HG03521 (cell line): ENCODE data around the gene BBS10.
"Not testable (repeated sequence)": the region's sequence is repeated elsewhere in the genome, so short reads cannot be mapped to it uniquely, and the experiment has no call there.

Source experiments
- ATAC-seq: cut with Tn5 transposase; IDR thresholded peaks from one replicate; pipeline ENCODE4 v1.9.1; 2021; ENCODE audit warnings: mild to moderate bottlenecking, moderate library complexity; ENCODE audit not compliant: unreplicated experiment

BBS10 gene

GRCh38 chr12:76332606-76333005 lies 15.6 kb downstream of the BBS10 start:
- no peak for ATAC-seq

- ATAC-seq, result no peak
Observed at GRCh38 chr12:76329606-76330005, 18.6 kb downstream of the BBS10 start.

- no peak for ATAC-seq
Observed at GRCh38 chr12:76329159-76329558, 19.1 kb downstream of the BBS10 start.

- ATAC-seq, result not testable (repeated sequence)
Observed at GRCh38 chr12:76319595-76320319, 28.5 kb downstream of the BBS10 start.

GRCh38 chr12:76318773-76319594 lies 29.2 kb downstream of the BBS10 start:
- ATAC-seq, result no peak

GRCh38 chr12:76317976-76318375 lies 30.2 kb downstream of the BBS10 start:
- ATAC-seq, result no peak

GRCh38 chr12:76316468-76316867 lies 31.7 kb downstream of the BBS10 start:
- no peak for ATAC-seq

GRCh38 chr12:76313299-76313698 lies 34.9 kb downstream of the BBS10 start:
- no peak for ATAC-seq

- no peak for ATAC-seq
Observed at GRCh38 chr12:76312315-76312714, 35.9 kb downstream of the BBS10 start.

GRCh38 chr12:76311796-76312195 lies 36.4 kb downstream of the BBS10 start:
- ATAC-seq, result no peak

GRCh38 chr12:76310110-76310509 lies 38.1 kb downstream of the BBS10 start:
- no peak for ATAC-seq

GRCh38 chr12:76308866-76309265 lies 39.3 kb downstream of the BBS10 start:
- ATAC-seq, result no peak

GRCh38 chr12:76307083-76307482 lies 41.1 kb downstream of the BBS10 start:
- no peak for ATAC-seq

- no peak for ATAC-seq
Observed at GRCh38 chr12:76303989-76304460, 44.2 kb downstream of the BBS10 start.

- ATAC-seq, result no peak
Observed at GRCh38 chr12:76303365-76303764, 44.9 kb downstream of the BBS10 start.

- ATAC-seq, result no peak
Observed at GRCh38 chr12:76300297-76300665, 47.9 kb downstream of the BBS10 start.

- ATAC-seq, result no peak
Observed at GRCh38 chr12:76299536-76300296, 48.5 kb downstream of the BBS10 start.
